NCI-H1417 treated with DMSO at 0.1 percent for 48 hours (cell line): ENCODE data around the gene ZNF45.
"Not testable (repeated sequence)": the region's sequence is repeated elsewhere in the genome, so short reads cannot be mapped to it uniquely, and the experiment has no call there.

Experiments used
- DNase-seq: peaks from one replicate; lab custom pipeline; 2025; lab: John Stamatoyannopoulos, UW

The ZNF45 gene

DNA sequence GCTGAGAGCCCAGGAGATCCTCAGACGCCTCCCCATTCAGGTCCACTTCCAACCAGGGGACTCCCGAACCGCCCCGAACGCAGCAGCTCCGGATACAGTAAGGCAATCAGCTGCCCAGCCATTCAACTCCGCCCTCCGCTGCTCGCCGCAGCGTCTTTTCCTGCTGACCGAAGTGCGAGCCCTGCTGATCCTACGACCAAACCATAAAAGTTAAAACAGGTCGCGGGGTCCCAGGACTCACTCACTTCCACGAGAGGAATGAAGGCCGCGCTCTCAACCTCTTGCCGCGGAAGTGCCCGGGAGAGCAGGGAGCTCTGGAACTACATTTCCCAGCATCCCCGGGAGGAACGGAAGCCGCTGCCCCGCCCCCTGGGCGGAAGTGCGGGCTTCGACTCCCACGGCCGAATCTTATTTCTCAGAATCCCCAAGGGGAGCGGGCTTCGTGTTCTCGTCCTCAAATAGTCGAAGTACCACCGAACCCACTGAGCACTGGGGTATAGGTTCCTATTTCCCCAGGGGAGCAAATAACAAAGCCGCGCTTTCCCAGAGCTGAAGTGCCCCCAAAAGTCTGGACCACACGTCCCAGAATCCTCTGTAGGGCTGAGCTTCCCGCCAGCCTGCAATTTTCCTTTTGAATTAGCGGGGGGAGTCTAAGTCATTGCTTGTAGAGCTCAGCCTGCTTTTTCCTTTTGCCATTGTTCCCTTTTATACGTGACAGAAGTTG lies at the start of gene ZNF45:
Gene ZNF45 (minus strand): TSS at position 298 of the 724 bp plus-strand sequence. CDS start 13,097 bp downstream, outside the sequence.
- peak; percentile 16 for DNase-seq

DNA sequence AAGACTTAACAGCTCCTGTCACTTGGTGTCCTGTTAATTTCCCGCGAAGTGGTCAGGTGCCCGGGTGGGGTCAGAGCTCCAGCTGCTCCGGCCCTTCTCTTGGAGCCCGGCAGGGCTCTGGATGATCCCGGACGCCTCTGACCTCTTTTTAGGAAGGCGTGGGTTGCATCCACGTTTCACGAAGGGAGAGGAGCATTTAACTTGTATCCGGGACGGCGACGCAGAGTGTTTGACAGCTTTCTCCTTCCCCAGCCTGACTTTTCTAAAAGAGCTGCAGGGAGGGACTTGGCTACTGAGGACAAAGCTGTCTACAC lies 49.6 kb upstream of the ZNF45 start:
- no peak for DNase-seq

DNA sequence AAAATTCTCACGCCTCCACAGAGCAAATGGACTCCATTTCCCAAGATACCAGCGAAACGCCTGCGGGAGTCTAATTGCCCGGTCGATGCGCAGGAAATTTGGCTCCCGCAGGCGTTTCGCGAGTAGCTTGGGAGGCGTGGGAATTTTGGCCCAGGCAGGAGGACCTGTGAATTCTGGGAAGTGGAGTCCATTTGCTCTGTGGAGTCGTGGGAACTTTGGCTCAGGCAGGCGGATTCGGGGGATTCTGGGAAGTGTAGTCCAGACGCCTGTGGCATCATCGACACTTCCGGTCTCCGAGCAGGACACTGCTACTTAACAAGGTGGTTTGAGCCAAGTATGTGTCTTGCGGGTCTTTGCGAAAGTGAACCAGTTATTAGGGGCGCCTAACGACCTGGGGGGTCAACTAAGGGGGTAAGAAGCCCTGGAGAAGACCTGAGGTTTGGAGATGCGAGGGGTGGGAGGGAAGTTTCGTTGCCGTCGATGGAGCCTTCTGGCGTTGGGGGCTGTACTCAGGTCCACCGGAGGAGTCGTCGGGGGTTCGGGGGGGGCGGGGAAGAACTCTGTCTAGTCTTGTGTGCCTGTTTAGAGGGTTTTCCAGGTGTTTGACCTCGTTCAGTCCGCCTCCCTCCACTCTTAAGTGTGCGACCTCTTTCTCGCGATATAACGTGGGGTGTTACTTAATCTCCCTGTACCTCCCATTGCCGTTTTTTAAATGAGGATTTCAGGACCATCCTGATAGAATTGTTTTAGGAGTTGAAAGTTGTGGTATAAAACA lies 49.0 kb upstream of the ZNF45 start, which contains the start of gene ZNF155:
Gene ZNF155 (plus strand): TSS at position 277 of the 775 bp plus-strand sequence. CDS start 4,356 bp downstream, outside the sequence.
- peak; percentile 78 for DNase-seq

DNA sequence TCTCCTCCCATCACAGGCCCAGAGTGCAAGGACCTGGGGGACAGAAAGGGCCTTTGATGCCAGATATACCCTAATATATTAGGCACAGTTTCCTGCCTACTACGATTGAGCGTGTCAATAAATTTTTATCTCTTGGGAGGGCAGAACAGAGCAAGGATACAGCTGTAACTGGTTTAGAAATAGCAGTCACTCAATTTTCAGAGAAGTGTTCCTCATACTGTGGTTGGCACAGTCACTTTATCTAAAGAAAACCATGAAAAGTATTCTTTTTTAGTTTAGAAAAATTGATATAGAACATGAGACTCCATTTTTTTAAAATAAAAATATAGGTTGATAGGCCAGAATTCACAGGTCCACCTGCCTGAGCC lies 48.4 kb upstream of the ZNF45 start:
- DNase-seq = no peak

DNA sequence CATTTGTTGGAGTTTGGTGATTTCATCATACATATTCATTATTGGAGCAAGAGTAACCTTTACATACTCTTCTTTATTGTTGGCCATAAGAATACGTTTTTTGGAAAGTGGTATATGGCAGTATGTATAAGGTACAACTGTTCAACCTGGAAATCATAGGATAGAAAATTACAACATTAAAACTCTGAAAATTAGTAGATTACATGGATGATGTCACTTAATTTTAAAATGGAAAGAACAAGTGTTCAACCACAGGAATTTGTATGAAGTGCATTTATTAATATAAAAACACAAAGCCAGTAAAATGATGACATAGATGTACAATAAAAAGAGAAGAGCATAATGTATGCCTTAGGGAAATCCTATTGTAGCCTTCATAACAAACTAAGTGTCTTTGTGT lies 41.6 kb upstream of the ZNF45 start:
- no peak for DNase-seq

DNA sequence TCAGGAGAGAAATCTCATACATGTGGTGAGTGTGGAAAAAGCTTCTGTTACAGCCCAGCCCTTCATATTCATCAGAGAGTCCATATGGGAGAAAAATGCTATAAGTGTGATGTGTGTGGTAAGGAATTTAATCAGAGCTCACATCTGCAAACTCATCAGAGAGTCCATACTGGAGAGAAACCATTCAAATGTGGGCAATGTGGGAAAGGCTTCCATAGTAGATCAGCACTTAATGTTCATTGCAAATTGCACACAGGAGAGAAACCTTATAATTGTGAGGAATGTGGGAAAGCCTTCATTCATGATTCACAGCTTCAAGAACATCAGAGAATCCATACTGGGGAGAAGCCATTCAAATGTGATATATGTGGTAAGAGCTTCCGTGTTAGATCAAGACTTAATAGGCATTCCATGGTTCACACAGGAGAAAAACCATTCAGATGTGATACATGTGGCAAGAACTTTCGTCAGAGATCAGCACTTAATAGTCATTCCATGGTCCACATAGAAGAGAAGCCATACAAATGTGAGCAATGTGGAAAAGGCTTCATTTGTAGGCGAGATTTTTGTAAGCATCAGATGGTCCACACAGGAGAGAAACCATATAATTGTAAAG lies 31.1 kb upstream of the ZNF45 start:
- DNase-seq = no peak

DNA sequence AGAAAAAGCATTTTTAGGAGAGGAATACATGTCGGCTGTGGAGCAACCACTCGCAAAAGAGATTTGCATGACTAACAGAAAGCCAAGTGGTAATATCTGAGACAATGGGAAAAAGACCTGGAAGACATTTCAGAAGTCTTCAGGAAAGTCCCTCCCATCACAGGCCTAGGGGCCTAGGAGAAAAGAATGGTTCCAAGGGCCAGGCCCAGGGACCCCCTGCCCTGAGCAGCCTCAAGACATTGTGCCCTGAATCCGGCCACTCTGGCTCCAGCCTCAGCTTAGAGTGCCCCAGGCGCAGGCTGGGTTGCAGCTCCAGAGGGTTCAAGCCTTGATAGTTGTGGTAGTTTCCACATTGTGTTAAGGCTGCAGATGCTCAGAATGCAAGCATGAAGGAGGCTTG lies 25.3 kb upstream of the ZNF45 start:
- DNase-seq = no peak

DNA sequence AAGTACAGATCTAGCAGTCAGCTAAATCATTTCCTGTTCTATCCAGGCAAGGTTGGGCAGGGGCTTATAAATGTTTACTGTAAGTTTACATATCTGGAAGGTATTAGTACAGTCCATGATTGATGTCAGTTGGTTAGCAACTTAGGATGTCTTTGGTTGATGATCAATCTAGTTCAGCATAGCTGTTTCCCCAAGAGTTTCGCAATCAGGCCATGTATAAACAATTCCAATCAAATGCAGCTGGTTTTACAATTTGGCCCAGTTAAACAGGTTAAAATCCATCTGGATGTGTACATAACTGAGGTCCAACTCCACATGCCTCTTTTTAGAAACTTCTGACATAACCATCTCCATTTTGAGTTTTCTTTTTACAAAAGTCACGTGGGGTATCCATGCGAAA lies 22.8 kb upstream of the ZNF45 start:
- DNase-seq = no peak

DNA sequence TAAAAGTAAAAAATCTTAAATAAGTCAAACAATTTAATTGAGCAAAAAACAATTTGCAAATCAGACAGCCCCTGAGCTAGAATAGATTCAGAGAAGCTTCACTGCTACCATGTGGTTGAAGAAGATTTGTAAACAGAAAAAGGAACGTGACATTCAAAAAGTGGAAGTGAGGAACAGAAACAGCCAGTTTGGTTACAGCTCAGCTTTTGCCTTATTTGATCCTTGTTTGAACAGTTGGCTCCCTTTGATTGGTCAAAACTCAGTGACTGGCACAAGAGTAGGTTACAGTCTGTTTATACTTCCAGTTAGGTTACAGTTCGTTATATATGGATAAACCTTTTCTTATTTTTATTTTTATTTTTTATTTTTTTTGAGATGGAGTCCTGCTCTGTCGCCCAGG lies 21.7 kb upstream of the ZNF45 start:
- DNase-seq = no peak

DNA sequence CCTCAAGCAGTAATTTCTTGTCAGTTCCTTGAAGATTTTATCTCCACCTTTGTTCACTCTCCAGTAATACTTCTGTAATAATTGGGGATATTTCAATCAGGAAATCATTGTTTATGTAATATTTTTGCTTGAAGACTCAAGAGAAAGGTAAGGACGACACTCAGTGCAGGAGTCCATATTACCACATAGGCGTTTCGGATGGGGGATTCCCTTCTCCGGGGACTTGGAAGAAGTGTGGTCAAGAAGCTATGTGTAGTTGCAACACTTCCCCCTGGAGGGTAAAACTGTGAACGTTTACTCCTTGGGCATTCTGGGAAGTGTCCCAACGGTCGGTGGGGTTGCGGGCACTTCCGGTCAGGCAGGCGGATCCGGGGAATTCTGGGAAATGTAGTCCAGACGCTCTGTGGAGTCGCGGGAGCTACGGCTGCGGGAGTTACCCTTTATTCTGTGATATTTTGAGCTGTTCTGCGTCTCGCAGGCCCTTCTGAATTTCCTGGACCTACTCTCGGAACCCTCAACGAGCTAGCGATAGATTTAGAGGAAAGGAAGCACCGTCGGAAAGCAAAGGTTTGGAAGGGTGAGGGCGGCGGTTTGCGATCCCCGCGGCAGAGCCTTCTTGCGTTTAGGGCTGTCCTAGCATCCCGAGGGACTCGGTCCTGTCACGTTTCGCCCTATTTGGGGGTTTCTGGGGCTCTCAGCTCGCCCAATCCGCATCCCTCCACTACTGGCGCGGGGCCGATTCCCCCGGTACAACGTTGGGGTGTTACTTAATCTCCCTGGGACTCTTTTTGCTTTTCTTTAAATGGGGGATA lies 16.0 kb upstream of the ZNF45 start, which contains the start of gene ZNF221:
Gene ZNF221 (plus strand): TSS at position 395 of the 812 bp plus-strand sequence. CDS start 11,499 bp downstream, outside the sequence.
- DNase-seq = peak; percentile 21

DNA sequence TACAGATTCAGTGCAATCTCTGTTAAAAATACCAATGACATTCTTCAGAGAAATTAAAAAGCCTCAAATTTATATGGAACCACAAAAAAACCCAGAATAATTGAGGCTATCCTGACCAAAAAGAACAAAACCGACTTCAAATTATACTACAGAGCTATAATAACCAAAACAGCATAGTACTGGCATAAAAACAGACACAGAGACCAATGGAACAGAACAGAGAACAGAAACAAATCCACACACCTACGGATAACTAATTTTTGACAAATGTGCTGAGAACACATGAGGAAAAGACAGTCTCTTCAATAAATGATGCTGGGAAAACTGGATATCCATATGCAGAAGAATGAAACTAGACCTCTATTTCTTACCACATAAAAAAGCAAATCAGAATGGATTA lies 14.7 kb upstream of the ZNF45 start:
- not testable (repeated sequence) for DNase-seq

DNA sequence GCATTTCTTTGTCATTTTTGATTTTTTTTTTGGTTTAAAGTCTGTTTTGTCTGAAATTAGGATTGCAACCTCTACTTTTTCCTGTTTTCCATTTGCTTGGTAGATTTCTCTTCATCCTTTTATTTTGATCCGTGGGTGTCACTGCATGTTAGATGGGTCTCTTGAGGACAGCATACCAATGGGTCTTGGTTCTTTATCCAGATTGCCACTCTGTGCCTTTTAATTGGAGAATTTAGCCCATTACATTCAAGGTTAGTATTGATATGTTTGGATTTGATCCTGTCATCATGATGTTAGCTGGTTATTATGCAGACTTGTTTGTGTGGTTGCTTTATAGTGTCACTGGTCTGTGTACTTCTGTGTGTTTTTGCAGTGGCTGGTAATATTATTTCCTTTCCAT lies 12.3 kb upstream of the ZNF45 start:
- DNase-seq = not testable (repeated sequence)

DNA sequence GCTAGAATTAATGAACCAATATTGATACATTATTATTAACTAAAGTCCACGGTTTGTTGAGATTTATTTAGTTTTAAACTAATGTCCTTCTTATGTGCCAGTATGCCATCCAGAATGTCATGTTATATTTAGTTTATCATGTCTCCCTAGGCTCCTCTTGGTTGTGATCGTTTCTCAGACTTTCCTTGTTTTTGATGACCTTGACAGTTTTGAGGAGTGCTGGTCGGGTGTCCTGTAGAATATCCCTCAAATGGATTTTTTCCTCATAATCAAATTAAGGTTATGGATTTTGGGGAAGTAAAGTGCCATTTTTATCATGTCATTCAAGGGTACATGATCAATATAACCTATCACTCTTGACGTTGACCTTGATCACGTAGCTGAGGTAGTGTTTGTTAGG lies 6.1 kb upstream of the ZNF45 start:
- no peak for DNase-seq

DNA sequence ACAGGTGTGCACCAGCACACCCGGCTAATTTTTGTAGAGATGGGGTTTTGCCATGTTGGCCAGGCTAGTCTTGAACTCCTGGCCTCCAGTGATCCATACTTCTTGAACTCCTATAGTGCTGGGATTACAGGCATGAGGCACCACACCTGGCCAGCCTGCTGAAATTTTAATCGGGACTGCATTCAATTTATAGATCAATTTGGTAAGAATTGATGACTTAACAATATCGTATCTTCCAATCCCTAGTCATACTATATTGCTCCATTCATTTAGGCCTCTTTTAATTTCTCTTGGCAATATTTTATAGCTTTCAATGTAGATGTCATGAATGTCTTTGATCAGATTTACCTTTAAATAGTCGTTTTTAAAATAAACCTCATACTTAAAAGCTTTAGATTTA lies 5.6 kb upstream of the ZNF45 start:
- no peak for DNase-seq

DNA sequence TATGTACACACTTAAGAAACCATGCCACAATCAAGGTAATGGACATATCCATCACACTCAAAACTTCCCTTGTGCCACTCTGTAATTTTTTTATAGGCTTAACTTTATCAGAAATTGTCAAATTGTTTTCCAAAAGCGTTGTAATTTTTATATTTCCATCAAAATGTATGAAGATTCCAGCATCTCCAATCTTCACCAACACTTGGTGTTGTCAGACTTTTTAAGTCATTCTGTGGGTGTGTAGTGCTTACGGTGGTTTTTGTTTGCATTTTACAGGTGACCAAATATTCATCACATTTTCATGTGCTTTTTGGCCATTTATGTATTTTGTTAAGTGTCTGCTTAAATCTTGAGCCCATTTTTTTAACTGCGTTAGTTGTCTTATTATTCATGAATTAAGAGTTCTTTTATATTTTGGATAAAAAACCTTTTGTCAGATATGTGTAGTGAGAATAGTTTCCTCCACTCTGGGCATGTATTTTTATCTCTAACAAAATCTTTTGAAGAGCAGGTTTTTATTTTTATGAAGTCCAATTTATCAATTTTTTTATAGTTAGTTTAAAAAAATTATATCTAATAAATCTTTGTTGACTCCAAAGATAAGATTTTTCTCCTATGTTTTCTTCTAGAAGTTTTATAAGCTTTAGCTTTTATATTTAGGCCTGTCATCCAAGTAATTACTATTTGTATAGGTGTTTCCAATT lies 4.6 kb upstream of the ZNF45 start:
- no peak for DNase-seq

DNA sequence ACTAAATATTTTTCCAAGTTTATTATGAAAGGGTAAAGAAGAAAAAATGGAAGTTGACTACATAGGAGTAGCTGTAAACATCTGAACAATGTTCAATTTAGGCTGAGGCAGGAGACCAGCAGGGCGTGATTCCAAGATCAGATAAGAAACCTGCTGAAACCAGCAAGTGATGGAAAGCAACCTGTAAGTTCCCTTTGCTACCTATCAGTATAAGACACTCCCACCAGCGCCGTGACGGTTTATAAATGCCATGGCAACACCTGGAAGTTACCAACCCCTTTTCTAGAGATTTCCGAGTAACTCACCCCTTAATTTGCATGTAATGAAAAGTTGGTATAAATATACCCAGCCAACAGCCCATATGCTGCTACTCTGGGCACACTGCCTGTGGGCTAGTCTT lies 1.1 kb upstream of the ZNF45 start:
- DNase-seq = no peak

DNA sequence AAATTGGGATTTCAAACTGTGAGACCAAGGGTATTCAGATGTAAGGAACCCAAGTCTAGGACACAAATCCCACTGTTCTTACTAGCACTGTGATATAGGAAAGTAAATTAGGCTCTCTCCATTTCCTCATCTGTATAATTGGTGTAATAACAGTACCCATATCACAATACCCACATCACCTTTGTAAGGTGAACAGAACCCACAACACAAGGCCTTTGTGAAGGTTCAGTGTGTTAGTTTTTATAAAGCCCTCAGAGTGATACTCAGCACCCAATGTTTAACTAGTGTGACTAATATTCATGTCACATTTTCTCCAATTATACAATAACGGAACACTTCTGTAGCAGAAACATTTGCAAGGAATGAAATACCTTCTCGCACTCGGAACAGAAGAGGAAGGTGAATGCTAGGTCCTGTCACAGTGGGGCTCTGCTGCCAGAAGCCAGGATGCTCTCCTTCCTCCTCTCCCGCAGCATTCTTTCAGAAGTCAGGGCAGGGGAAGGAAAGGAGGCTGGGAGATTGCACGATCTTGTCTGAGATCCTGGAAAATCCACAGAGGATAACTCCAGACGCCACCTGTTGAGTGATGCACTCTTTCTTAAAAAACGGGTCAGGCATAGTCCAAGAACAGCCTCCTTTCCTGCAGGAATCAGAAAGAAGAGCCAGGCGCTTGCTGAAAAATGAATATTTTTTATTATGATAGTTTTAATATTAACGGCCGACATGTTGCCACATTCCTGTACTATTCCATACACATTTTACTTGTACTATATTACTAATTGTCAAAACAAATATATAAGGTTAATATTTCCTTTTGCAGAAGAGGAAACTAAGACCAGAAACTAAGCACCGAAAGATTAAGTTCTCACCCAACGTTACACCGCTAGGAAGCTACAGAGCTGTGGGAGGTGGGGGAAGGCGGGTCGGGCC lies 762 bp downstream of the ZNF45 start:
- no peak for DNase-seq

DNA sequence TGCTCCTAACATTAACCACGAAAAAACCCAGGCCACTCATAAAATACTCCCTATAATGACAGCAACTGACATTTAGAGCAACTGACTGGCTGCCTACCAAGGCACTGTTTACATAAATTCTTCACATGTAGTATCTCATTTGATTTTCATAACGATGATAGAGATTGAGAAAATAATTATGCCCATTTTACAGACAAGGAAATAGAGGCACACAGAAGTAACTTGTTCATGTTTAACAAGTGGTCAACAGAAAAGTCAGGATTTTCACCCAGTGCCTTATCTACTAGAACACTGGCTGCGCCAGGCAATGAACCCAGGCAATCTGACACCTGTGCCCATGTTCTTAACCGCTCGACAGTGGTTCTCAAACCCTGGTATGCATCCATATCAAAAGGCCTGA lies 6.3 kb downstream of the ZNF45 start:
- DNase-seq = no peak

DNA sequence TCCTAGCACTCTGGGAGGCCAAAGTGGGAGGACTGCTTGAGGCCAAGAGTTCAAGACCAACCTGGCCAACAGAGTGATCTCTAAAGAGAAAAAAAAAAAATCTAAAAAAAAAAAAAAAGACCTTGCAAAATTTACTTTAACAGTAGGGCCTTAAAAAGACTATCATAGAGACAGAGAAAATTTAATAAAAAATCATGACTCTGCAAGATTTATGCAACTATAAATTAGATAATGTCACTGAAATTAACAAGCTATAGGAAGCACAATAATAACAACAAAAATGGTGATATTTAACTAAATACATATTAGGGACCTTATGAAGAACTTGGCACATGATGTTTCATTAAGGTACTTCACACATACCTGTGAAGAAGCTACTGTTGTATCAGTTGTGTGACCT lies 11.2 kb downstream of the ZNF45 start:
- DNase-seq = no peak

DNA sequence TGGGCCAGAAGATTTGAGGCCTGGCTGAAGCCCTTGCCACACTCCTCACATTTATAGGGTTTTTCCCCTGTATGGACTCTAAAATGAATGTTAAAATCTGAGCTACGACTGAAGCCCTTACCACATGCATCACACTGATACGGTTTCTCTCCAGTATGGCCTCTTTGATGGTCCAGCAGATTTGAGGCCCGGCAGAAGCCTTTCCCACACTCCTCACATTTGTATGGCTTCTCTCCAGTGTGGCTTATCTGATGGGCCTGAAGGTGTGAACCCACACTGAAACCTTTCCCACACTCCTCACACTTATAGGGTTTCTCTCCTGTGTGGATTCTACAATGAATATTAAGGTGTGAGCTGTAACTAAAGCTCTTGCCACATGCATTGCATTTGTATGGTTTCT lies 21.0 kb downstream of the ZNF45 start:
- DNase-seq = no peak
